HG02642 (cell line): ENCODE data around the gene FLYWCH1.
A peak's percentile ranks its signal among the peaks of the same experiment; 100 is the strongest.
"Not testable (repeated sequence)": the region's sequence is repeated elsewhere in the genome, so short reads cannot be mapped to it uniquely, and the experiment has no call there.

ENCODE experiments used
- ATAC-seq: cut with Tn5 transposase; IDR thresholded peaks from one replicate; pipeline ENCODE4 v1.9.1; 2021; ENCODE audit warnings: mild to moderate bottlenecking; ENCODE audit not compliant: unreplicated experiment, poor library complexity

Gene FLYWCH1

DNA sequence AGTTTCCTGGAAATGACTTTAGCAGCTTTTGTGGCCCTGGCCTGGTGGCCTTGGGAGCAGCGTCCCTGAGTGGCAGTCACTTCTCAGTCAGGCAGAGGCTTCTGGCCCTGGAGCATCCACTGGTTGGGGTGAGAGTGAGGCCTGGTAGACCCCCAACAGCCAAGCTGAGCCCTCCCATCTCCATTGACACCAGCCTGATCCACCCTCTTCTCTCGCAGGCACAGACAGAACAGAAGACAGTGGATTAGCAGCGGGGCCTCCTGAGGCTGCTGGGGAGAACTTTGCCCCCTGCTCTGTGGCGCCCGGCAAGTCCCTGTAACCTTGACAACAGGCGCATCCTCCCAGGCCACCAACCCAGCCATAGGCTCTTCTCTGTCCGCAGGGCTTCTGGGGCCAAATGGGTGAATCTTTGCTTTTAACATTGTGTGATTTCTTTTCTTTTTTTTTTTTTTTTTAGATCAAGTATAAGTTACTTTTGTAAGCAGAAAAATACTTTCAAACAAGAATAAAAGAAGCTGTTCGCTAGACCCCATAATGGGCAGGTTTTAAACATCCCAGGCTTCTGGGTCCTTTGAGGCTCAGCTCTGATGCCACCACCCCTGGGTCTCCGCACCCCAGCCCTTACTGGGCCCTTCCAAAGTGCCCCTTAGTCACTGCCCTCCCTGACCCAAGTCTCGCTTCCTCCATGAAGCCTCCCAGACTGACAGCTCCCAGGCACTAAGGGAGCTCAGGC lies 12.7 kb upstream of the FLYWCH1 start:
- no peak for ATAC-seq

DNA sequence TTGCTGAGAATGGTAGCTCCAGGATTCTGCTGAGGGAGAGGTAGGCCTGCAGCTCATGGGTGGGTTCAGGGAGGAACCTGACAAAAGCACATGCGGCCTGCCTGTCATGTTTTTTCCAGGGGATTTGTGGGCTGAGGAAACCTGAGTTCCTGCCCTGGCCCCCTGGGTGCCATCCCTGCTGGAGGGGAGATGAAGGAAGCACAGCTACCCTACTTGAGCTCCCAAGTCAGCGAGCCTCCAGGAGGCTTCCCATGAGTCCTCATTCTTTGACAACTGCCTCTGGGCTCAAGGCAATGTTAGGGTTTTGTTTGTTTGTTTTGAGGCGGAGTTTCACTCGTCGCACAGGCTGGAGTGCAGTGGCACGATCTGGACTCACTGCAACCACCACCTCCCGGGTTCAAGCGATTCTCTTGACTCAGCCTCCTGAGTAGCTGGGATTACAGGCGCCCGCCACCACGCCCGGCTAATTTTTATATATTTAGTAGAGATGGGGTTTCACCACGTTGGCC lies 12.1 kb upstream of the FLYWCH1 start:
- ATAC-seq, result no peak

DNA sequence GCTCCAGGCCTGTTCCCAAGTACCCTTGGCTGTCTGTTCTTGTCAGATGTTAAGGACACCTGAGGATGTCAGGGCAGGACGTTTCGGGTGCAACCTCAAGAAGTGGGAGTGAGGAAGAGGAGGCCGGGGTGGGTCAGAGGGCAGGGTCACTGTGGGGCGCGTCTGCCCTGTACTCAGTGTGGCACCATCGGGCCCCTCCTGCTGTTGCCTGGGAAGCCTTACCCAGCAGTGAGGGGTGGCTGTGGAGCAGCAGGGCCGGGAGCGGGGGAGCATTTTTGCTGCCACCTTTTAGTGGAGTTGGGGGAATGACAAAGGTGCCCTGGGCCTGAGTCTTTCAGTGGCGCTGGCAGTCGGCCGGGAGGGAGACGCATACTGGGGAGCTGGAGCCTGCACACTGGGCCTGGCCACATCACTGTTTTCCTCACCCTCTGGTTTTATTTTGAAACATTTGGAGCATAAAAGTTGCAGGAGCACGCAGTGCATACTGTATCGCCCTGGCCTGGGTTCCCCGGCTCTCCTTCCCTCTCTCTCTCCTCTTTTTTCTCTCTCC lies 11.1 kb upstream of the FLYWCH1 start:
- ATAC-seq, result no peak

DNA sequence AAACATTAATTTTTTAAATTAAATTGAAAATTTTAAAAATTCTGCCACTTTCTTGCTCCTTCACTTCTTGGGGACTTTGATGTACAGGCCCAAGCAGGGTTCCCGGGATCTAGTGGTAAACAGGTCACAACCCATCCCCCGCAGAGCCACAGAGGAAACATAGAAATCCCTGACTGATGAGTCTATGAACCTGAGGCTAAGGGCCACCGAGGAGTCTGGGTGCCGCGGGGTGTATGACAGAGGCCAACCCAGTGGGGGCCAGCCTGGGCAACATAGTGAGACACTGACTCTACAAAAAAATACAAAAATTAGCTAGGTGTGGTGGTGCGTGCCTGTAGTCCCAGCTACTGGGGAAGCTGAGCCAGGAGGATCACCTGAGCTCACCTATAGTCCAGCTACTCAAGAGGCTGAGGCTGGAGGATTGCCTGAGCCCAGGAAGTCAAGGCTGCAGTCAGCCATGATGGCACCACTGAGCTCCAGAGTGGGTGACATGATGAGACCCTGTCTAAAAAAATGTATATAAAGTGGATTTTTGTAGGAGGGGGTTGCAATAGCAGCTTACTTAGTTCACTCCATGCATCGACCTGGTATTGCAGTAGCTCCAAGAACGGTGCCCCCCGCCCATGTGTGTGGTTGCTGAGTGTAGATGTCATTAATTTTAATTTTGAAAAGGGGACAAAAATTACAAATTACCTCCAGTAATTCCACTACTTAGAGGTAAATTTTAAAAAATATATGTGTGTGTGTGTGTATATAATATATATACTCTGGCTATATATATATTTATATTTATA lies 9.2 kb upstream of the FLYWCH1 start:
- ATAC-seq, result no peak

DNA sequence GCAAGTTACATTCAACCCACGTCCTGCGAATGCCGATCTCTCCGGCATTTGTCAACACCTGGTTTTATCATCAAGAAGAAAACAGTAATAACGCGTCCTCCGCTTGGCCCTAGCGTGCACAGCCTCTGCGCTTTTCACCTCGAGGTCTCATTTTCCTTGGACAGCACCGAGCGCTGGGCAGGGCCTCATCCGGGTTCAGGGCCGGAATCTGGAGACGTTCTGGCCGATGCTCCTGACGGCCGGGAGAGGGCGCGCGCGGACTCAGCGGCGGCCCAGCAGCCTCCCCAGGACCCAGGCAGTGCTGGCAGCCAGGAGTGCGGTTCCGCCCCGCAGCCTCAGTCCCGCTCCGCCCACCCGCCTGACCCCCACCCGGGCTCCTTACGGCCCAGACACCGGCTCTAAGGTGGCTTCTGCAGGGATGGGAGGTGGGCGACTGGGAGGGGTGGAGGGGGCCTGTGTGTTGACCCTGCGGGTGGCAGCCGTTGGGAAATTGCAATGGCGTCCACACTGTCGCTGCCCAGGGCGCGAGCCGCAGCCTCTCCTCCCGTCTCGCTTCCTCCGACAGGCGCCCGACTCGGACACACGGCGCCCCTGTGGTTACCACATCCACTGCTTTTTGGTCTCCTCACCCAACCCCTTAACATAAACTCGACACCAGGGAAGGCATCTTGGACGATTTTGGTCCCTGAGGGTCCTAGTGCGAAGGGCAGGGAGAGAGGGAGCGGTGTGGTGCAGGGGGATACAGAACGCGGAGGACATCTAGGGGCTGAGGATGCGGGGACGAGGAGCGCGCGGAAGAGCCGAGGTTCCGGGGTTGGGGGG lies 7.4 kb upstream of the FLYWCH1 start:
- peak; percentile 53 for ATAC-seq

DNA sequence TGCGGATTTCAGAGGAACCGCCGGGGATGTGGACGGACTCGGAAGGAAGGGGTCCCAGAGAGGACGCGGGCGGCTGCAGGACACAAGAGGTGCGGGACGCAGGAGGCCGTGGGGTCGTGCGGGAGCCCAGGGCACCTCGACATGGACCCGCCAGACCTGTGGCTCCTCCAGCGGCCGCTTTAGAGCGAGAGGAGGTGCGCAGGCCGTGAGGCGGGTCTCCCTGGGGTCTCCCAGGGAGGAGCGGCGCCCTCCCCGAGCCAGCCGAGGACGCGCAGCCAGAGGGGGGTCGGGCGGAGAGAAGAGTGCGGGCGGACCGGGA lies 6.8 kb upstream of the FLYWCH1 start:
- no peak for ATAC-seq

DNA sequence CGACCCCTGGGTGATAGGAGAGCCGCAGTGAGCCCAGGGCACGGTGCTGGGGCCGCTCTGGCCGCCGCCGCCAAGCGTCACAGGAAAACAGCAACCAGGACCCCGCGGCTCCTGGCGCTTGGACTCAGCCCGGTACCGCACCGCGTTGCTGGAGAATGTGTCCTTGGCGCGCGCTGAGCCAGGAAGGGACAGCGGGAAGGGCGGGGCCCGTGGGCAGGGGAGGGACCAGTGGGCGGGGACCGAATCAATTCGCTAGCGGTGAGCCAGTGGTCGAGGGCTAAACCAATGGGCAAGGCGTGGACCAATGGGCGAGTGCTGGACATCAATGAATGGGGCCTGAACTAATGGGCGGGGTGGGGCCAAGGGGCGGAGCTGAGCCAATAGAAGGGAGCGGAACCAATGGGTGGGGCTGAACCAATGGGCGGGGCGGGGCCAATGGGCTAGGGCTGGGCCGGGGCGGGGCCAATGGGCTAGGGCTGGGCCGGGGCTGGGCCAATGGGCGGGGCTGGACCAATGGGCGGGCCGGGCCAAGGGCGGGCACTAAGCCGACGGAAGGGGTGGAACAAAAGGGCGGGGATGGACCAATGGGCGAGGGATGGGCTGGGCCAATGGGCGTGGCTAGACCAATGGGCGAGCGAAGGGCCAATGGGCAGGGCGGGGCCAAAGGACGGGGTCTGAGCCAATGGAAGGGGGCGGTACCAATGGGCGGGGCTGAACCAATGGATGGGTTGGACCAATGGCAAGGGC lies 6.3 kb upstream of the FLYWCH1 start:
- ATAC-seq, result peak; percentile 75

DNA sequence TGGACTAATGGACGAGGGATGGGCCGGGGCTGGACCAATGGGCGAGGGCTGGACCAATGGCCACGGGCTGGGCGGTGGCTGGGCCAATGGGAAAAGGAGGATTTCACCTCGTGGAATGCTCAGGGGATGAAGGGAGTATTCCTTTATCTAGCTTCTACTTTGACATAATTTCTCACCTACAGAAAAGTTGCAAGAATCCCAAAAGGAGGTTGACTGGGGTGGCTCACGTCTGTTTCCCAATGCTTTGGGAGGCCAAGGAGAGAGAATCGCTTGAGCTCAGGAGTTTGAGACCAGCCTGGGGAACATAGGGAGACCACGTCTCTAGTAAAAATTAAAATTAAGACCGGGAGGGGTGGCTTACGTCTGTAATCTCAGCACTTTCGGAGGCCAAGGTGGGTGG lies 5.7 kb upstream of the FLYWCH1 start:
- ATAC-seq, result no peak

DNA sequence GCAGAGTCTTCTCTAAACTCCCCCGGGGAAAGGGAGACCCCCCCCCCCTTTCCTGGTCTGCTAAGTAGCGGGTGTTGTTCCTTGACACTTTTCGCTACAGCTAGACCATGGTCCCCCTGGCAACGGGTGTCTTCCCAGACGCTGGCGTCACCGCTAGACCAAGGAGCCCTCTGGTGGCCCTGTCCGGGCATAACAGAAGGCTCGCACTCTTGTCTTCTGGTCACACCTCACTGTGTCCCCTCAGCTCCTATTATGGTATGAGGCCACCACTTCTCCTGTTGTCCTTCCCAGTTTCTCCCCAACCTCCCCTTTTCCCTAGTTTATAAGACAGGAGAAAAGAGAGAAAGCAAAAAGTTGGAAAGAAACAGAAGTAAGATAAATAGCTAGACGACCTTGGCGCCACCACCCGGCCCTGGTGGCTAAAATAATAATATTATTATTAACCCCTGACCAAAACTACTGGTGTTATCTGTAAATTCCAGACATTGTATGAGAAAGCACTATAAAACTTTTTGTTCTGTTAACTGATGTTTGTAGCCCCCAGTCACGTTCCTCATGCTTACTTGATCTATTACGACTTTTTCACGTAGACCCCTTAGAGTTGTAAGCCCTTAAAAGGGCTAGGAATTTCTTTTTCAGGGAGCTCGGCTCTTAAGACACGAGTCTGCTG lies 4.5 kb upstream of the FLYWCH1 start:
- ATAC-seq, result not testable (repeated sequence)

DNA sequence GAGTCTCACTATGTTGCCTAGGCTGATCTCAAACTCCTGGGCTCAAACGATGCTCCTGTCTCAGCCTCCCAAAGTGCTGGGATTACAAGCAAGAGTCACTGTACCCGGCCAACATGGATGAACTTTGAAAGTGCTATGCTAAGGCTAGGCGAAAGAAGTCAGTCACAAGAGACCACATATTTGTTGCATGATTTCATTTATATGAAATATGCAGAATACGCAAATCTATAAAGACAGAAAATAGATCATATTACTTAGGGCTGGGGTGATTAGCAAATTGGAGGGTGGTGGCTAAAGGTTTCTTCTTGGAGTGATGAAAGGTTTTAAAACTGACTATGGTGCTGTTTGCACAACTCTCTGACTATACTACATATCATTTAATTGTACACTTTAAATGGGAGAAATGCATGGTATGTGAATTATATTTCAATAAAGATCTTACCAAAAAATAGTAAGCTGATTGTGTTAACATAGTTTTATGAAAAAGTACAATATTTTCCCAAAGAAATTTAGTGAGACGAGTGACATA lies 1.2 kb upstream of the FLYWCH1 start:
- ATAC-seq, result no peak

DNA sequence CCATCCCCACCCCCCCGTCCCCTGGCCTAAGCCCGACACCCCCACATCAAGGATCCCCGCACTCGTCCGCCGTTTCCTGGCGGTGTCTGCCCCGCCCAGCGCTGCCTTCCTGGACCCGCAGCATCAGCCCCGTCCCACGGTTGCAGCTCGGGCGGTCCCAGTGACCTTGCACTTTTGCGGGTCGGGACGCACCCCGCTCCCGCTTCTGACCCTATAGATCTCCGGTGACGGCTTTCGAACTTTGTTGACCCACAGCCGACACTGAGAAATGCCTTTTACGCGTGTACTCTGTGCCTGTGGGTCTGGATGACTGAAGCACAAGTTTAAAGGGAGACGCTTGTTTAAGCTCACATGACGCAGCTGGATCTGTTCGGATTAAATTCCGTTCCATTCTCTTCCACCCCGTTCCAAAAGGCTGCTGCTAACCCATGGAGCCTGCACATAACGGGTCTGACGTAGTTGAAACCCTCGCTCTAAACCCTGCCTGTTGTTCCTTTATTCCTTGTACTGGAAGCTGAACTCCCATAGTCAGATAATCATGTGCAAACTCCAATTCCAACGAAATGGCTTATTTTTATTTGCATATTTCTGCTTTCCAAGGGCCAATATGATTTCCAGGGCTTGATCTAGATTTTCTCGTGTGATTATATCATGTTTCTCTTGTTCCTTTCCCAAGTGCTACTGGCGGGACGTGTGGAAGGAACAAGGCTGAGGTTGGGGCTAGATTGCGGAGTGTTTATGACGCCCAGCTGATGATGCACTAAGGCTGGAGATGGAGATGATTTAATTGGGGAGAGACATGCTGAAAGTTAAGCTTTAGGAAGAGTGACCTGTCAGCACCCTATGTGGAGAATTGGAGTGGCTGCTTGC lies 834 bp downstream of the FLYWCH1 start:
- peak; percentile 24 for ATAC-seq

DNA sequence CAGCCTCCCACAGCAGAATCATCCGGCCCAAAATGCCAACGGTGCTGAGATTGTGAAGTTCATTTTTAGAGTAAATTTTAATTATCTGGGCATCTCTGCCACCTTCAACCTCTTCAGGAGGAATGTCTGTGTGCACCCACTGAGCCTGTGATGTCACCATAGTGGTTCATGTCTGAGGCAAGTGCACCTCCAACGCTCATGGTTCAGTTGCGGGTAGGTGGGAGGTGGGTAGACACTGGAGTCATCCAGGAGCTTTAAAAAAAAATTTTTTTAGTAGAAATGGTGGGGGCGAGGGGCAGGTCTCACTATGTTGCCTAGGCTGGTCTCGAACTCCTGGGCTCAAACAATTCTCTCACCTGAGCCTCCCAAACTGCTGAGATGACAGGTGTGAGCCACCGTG lies 1.9 kb downstream of the FLYWCH1 start:
- no peak for ATAC-seq

DNA sequence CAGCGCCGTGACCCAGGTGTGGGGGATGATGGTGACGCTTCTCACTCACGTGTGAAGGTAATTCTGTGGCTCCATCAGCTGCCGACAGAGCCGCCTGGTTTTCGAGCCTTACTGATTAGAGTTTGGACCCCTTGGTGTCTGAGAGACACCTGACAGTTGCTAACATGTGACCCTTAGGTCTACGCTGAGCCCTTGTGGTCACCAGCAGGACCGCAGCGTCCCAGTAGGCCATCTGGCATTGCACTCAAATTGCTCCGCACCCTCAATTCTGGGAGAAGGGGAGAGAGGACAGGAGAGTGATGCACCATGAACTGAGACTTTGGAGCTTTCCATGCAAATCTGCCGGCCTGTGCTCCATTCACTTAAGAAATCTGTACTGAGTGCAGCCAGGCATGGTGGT lies 2.5 kb downstream of the FLYWCH1 start:
- ATAC-seq, result no peak

DNA sequence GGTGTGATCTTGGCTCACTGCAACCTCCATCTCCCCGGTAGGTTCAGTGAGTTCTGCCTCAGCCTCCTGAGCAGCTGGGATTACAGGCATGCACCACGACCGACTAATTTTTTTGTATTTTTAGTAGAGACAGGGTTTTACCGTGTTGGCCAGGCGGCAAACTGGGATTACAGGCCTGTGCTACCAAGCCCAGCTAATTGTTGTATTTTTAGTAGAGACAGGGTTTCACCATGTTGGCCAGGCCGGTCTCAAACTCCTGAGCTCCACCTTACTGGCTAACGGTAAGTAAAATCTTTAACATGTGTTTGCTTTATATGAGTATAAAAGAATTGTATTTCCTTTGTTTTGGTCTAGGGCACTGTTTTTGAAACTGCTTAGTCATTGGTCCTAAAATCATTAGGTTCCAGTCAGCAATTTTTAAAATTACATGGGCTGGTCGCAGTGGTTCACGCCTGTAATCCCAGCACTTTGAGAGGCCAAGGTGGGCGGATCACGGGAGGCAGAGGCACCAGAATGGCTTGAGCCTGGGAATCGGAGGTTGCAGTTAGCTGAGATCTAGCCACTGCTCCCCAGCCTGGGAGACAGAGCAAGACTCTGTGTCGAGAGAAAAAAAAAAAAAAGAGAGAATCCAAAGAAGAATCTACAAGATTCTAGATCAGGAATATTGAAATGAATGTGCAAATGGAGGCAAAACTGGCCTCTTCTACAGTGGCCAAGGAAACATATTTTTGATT lies 3.6 kb downstream of the FLYWCH1 start:
- ATAC-seq, result no peak

DNA sequence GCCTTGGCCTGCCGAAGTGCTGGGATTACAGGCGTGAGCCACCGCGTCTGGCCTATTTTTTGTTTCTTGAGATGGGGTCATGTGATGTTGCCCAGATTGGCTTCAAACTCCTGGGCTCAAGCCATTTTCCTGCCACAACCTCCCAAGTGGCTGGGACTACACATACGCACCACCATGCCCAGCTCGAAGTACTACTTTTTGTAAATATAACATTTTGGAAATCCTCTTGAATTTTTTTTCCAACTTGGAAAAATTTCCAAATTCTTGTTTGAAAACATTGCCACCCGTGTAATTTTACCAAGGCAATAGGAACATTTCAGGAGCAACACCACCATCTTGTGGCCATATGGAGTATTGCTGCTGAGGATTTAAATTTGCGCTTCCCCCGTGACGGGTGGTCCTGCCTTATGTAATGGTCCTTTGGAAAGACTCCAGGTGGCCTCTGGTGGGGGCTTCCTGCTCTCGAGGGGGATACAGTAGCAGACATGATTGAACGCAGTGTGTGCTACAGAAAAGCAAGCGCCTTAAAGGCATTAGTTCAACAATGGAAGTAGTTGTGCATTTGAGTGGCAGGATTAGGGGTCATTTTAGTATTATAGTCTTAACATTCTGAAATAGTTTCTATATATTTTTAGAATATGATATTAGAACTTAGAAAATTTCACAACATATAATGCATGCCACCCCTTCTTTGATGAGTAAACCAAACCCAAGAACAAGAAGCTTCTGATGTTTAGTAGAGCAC lies 8.0 kb downstream of the FLYWCH1 start:
- ATAC-seq, result no peak

DNA sequence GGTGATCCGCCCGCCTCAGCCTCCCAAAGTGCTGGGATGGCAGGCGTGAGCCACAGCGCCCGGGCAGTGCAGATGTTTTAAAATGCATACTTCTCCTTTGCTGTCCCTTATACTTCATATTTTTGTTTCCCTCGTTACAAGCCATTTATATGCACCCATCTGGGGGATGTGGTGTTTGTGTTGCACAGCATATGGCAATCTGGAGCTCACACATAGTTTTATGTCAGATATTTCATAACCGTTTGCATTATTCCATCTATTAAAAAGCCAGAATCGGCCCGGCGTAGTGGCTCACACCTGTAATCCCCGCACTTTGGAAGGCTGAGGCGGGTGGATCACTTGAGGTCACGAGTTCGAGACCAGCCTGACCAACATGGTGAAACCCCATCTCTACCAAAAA lies 11.8 kb downstream of the FLYWCH1 start:
- no peak for ATAC-seq
